Measurements from ENCODE around the gene ANKRD33.

Gene ANKRD33

GRCh38 chr12:51917746-51918453 lies 30.0 kb downstream of the ANKRD33 start:
- no peak for TF ChIP-seq POLR2A (IDR thresholded peaks at IDR 0.05; ENCODE audit: low read length)
- no peak for TF ChIP-seq GATA1 (IDR thresholded peaks at IDR 0.05; ENCODE audit: low read depth, low read length)

GRCh38 chr12:51920046-51920445 lies 32.1 kb downstream of the ANKRD33 start:
- TF ChIP-seq POLR2A (IDR thresholded peaks at IDR 0.05; ENCODE audit: low read length) (no peak), GATA1 (IDR thresholded peaks at IDR 0.05; ENCODE audit: low read depth, low read length) (no peak)
- no peak for DNase-seq

More at GRCh38 chr12:51917746-51918453, 30.0 kb downstream of the ANKRD33 start:
- DNase-seq, result peak; percentile 15 to 52

- no peak for DNase-seq
- no peak for TF ChIP-seq GATA1 (IDR thresholded peaks at IDR 0.05; ENCODE audit: low read depth, low read length)
- TF ChIP-seq POLR2A (IDR thresholded peaks at IDR 0.05; ENCODE audit: low read length), result no peak
These were observed 33.3 kb downstream of the ANKRD33 start for GRCh38 chr12:51921017-51921725.

GRCh38 chr12:51922146-51922545 lies 34.2 kb downstream of the ANKRD33 start:
- DNase-seq, result no peak
- TF ChIP-seq POLR2A (IDR thresholded peaks at IDR 0.05; ENCODE audit: low read length) (no peak), GATA1 (IDR thresholded peaks at IDR 0.05; ENCODE audit: low read depth, low read length) (no peak)

- TF ChIP-seq GATA1 (IDR thresholded peaks at IDR 0.05; ENCODE audit: low read depth, low read length) (no peak), POLR2A (IDR thresholded peaks at IDR 0.05; ENCODE audit: low read length) (no peak)
- DNase-seq, result no peak
These were observed 35.0 kb downstream of the ANKRD33 start for GRCh38 chr12:51922762-51923505.

GRCh38 chr12:51923506-51924365 lies 35.8 kb downstream of the ANKRD33 start:
- peak; percentile 27 to 65 for DNase-seq
- TF ChIP-seq POLR2A (IDR thresholded peaks at IDR 0.05; ENCODE audit: low read length) (no peak), GATA1 (IDR thresholded peaks at IDR 0.05; ENCODE audit: low read depth, low read length) (no peak)

- TF ChIP-seq POLR2A (IDR thresholded peaks at IDR 0.05; ENCODE audit: low read length), result no peak
- TF ChIP-seq GATA1 (IDR thresholded peaks at IDR 0.05; ENCODE audit: low read depth, low read length), result no peak
- DNase-seq, result no peak
These were observed 36.8 kb downstream of the ANKRD33 start for GRCh38 chr12:51924551-51925319.

- peak; percentile 49 for DNase-seq
- no peak for TF ChIP-seq GATA1 (IDR thresholded peaks at IDR 0.05; ENCODE audit: low read depth, low read length)
- no peak for TF ChIP-seq POLR2A (IDR thresholded peaks at IDR 0.05; ENCODE audit: low read length)
These were observed 37.6 kb downstream of the ANKRD33 start for GRCh38 chr12:51925346-51926063.

- TF ChIP-seq POLR2A (IDR thresholded peaks at IDR 0.05; ENCODE audit: low read length) (peak; percentile 46), GATA1 (IDR thresholded peaks at IDR 0.05; ENCODE audit: low read depth, low read length) (no peak)
- peak; percentile 55 to 70 for DNase-seq
These were observed 38.2 kb downstream of the ANKRD33 start for GRCh38 chr12:51926064-51926632.

GRCh38 chr12:51926718-51927117 lies 38.8 kb downstream of the ANKRD33 start:
- no peak for TF ChIP-seq GATA1 (IDR thresholded peaks at IDR 0.05; ENCODE audit: low read depth, low read length)
- DNase-seq, result peak; percentile 59 to 60

GRCh38 chr12:51932218-51933076 lies 44.5 kb downstream of the ANKRD33 start:
- no peak for DNase-seq
- TF ChIP-seq POLR2A (IDR thresholded peaks at IDR 0.05; ENCODE audit: low read length) (no peak), GATA1 (IDR thresholded peaks at IDR 0.05; ENCODE audit: low read depth, low read length) (no peak)

Measured in erythroblast (primary cell).